ENCODE data around the gene OR2C1.
A peak's percentile ranks its signal among the peaks of the same experiment; 100 is the strongest.

The OR2C1 gene

DNA sequence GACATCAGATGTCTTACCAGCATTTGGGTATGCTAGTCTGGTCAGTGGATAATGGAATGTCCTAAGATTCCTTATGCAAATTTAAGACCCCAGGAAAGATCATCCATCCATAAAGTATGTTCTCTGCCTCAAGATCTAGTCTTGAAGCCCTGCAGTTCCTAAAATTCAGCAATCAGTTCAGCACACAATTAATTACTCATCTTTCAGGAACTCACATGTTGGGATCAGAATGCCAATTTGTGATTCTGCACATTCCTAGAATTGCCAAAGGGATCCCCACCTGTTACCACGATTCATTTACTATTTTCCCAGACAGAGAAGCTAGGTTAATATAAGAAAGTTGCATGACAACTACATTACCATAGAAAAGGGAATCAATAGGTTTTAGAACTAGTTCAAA, 3.2 kb downstream of the OR2C1 start:
- TF ChIP-seq, protein P1, sequence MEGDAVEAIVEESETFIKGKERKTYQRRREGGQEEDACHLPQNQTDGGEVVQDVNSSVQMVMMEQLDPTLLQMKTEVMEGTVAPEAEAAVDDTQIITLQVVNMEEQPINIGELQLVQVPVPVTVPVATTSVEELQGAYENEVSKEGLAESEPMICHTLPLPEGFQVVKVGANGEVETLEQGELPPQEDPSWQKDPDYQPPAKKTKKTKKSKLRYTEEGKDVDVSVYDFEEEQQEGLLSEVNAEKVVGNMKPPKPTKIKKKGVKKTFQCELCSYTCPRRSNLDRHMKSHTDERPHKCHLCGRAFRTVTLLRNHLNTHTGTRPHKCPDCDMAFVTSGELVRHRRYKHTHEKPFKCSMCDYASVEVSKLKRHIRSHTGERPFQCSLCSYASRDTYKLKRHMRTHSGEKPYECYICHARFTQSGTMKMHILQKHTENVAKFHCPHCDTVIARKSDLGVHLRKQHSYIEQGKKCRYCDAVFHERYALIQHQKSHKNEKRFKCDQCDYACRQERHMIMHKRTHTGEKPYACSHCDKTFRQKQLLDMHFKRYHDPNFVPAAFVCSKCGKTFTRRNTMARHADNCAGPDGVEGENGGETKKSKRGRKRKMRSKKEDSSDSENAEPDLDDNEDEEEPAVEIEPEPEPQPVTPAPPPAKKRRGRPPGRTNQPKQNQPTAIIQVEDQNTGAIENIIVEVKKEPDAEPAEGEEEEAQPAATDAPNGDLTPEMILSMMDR (conservative IDR thresholded peaks at IDR 0.05; ENCODE audit: control insufficient read depth, insufficient read depth, low read depth, low read length): no peak
- DNase-seq (ENCODE audit: low read depth): no peak
- no peak overlapping the region for H3K4me3 ChIP-seq (ENCODE audit: control insufficient read depth, low read depth, low read length)

DNA sequence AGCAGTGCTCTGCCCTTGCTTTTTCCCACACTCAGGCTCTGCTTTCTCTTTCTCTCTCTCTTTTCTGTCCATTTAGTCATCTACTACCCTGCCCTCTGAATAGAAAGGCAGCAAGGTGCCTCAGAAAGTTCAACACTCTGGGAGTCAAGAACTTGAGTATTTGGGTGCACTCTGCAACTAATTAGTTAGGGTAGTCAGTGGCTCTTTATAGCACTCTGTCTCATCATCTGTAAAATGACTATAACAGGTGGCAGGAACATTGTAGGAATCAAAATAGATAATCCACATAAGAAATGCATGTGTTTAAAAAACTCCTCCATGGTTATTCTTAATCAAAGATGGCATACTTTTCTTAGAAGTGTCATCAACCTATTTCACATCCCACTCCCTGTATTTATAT, 7.2 kb downstream of the OR2C1 start:
- H3K4me3 ChIP-seq (ENCODE audit: control insufficient read depth, low read depth, low read length): no peak overlapping the region
- TF ChIP-seq, protein P1 (conservative IDR thresholded peaks at IDR 0.05; ENCODE audit: control insufficient read depth, insufficient read depth, low read depth, low read length): no peak
- DNase-seq (ENCODE audit: low read depth): no peak

DNA sequence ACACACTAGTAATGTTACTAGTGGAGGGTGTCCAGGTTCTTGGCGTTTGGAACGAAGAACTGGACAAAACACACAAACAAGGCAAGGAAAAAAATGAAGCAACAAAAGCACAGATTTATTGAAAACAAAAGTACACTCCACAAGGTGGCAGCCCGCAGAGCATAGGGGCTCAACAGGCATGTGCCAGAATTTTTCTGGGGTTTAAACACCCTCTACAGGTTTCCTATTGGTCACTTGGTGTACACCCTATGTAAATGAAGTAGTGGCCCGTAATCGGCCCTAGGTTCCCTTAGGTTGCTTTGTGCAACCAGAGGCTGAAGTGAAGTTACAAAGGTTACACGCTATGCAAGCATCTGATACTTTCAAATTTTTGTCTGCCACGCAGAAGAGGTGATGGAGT, 8.1 kb downstream of the OR2C1 start:
- DNase-seq (ENCODE audit: low read depth): no peak
- TF ChIP-seq, protein P1 (conservative IDR thresholded peaks at IDR 0.05; ENCODE audit: control insufficient read depth, insufficient read depth, low read depth, low read length): no peak

DNA sequence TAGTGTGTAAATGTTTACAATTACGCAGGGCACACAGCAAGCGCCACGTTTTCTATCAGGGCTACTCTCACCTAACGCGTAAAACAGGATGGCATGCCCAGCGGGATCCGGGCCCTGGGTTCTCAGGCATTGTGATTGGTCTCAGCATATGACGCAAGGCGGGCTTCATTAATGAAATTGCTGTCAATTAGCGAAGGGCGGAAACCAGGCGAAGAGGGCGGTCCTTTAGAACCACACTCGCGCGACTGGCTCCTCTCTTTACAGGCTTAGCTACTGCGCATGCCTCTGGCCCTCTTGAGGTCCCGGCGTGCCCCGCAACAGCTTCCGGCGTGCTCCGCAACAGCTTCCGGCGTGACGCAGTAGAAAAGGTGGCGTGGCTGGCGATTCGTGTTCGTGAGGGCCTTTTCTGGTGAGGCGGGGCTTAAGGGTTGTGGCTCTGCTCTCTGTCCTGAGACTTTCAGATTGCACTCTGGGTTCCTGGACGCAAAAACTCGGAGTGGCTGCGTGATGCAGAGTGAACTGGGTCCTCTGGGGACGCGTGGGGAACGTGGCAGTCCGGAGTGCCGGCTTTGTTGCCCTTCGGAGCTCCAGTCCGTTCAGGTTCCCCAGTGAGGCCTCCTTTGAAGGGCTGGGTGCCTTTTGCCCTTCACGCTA, 9.2 kb downstream of the OR2C1 start:
- H3K4me3 ChIP-seq (ENCODE audit: control insufficient read depth, low read depth, low read length): peak overlapping the region; percentile 62
- TF ChIP-seq, protein P1 (conservative IDR thresholded peaks at IDR 0.05; ENCODE audit: control insufficient read depth, insufficient read depth, low read depth, low read length): no peak
- peak; percentile 96 for DNase-seq (ENCODE audit: low read depth)

More for the DNA sequence above, 8.1 kb downstream of the OR2C1 start:
- no peak overlapping the region for H3K4me3 ChIP-seq (ENCODE audit: control insufficient read depth, low read depth, low read length)

DNA sequence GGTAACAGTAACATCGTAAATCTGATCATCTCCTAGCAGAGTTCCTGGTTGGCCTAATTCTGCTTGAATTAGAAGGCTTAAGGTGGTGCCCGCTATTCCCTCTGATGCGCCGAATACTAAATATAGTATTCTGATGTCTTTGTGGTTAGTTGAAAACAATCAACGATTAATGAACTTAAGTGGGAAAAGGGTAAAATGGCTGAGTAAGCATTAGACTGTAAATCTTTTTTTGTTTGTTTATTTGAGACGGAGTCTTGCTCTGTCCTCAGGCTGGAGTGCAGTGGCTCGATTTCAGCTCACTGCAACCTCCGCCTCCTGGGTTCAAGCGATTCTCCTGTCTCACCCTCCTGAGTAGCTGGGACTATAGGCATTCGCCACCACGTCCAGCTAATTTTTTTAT, 13.4 kb downstream of the OR2C1 start:
- H3K4me3 ChIP-seq (ENCODE audit: control insufficient read depth, low read depth, low read length): no peak overlapping the region
- DNase-seq (ENCODE audit: low read depth): no peak
- TF ChIP-seq, protein P1 (conservative IDR thresholded peaks at IDR 0.05; ENCODE audit: control insufficient read depth, insufficient read depth, low read depth, low read length): no peak

DNA sequence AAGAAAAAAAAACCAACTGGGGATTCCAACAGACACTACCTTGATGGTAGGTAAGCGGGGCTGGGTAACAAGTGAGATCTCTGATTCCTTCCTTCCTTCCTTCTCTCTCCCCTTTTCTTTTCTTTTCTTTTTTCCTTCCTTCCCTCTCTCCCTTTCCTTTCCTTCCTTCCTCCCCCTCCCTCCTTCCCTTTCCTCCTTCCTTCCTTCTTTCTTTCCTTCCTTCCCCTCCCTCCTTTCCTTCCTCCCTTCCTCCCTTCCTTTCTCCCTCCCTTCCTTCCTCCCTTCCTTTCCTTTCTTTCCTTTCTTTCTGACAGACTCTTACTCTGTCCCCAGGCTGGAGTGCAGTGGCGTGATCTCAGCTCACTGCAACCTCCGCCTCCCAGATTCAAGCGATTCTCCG, 20.0 kb downstream of the OR2C1 start:
- no peak overlapping the region for H3K4me3 ChIP-seq (ENCODE audit: control insufficient read depth, low read depth, low read length)
- TF ChIP-seq, protein P1 (conservative IDR thresholded peaks at IDR 0.05; ENCODE audit: control insufficient read depth, insufficient read depth, low read depth, low read length): no peak
- DNase-seq (ENCODE audit: low read depth): no peak

DNA sequence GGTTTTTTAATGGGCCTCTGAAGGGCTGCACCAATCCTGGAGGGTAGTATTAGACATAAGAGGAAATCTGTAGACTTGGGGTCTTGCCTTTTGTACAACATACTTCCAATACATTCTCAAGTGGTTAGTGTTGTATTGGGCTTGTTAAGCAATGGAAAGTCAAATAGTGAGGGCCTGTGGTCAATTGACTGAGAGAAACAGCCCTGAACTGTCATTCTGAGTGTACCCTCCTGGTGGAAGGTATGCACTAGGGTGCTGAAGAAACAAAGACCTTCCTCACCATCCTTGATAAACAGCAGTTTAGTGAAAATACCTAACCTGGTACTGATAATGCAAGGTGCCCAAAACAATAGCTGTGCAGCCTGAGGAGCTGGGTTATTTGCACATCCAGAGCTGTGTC, 22.2 kb downstream of the OR2C1 start:
- no peak for DNase-seq (ENCODE audit: low read depth)
- no peak overlapping the region for H3K4me3 ChIP-seq (ENCODE audit: control insufficient read depth, low read depth, low read length)
- TF ChIP-seq, protein P1 (conservative IDR thresholded peaks at IDR 0.05; ENCODE audit: control insufficient read depth, insufficient read depth, low read depth, low read length): no peak
